Heart right ventricle (tissue), 16 donors: ENCODE results near the gene SSC5D. TPM values are rescaled to one million over a fixed set of nuclear protein-coding genes. Genes with fewer than 3 reads are reported as not detected.

Experiments
- ATAC-seq, 8 donors: fragments of 200-7000 bp; cut with Tn5 transposase; one replicate each; pipeline ENCODE4 v1.9.1; 2020; ENCODE audit warnings: mild to moderate bottlenecking in 8 of 8, moderate library complexity in 8 of 8, moderate number of reproducible peaks in 1 of 8
- DNase-seq, 2 donors: peaks; one replicate each; pipeline ENCODE4 v3.0.0-alpha.2; 2020
- H3K27ac ChIP-seq, 10 donors: fragments of 200-600 bp; sonication (generic) in 2 of 10; one replicate each; pipeline versions ENCODE4 v1.5.0 to v1.8.0; 2020 to 2022; ENCODE audit warnings: mild to moderate bottlenecking in 3 of 10
- H3K27me3 ChIP-seq, 7 donors: fragments of 200-600 bp; one replicate each; pipeline ENCODE4 v1.8.0; 2021 to 2022; ENCODE audit warnings: mild to moderate bottlenecking in 2 of 7
- H3K36me3 ChIP-seq, 9 donors: fragments of 200-600 bp; sonication (generic) in 1 of 9; one replicate each; pipeline versions ENCODE4 v1.5.0 to v1.8.0; 2020 to 2022; ENCODE audit warnings: mild to moderate bottlenecking in 2 of 9
- H3K4me1 ChIP-seq, 9 donors: fragments of 200-600 bp; sonication (generic) in 1 of 9; one replicate each; pipeline versions ENCODE4 v1.5.0 to v1.8.0; 2020 to 2022; ENCODE audit warnings: mild to moderate bottlenecking in 4 of 9
- H3K4me3 ChIP-seq, 10 donors: fragments of 200-600 bp; sonication (generic) in 2 of 10; one replicate each; pipeline versions ENCODE4 v1.5.0 to v1.8.0; 2020 to 2022; ENCODE audit warnings: mild to moderate bottlenecking in 7 of 10, moderate library complexity in 2 of 10
- H3K9me3 ChIP-seq, 11 donors: fragments of 200-600 bp in 10 of 11; sonication (generic) in 2 of 11; one replicate each; pipeline versions ENCODE4 v1.5.0 to v1.8.0; 2013 to 2022; ENCODE audit warnings: mild to moderate bottlenecking in 2 of 11, control low read depth in 1 of 11, moderate library complexity in 1 of 11
- CTCF ChIP-seq, 9 donors: fragments of 200-600 bp; sonication (generic) in 2 of 9; IDR thresholded peaks; one replicate each; pipeline versions ENCODE4 v1.5.0 to v1.8.0; 2021 to 2022; ENCODE audit warnings: antibody characterized with exemption in 9 of 9, mild to moderate bottlenecking in 5 of 9, moderate library complexity in 1 of 9
- WGBS, 2 donors: extraction: QIAGEN DNeasy Blood & Tissue Kit; methylation state at CpG; one replicate each; pipeline ENCODE4 v1.1.7; 2013; ENCODE audit warnings: inconsistent platforms in 1 of 2; 5-methylcytosine and 5-hydroxymethylcytosine counted together
- intact Hi-C, 10 donors: fragments of 100-400 bp; cut with DNase I; formaldehyde crosslinking; loops; one replicate each; pipeline versions ENCODE4 v1.11.1 to v1.14.2; 2022
- polyA plus RNA-seq, 2 donors: library from polyadenylated mRNA; stranded (reverse); fragments of 200-250 nt; gene quantifications; one replicate each; pipeline ENCODE4 v1.2.3, GENCODE V29; 2013
- total RNA-seq, 10 donors: library from RNA; stranded (reverse); fragmentation: NEBNext Ultra II Directional in 3 of 10; extraction: Animal tissue kit (Norgen Biotek cat#: 25700) in 3 of 10; gene quantifications; one replicate each; pipeline versions ENCODE4 v1.2.1 to v1.2.4, GENCODE V29; 2021 to 2023
- donor health status: Arrhythmogenic right ventricular cardiomyopathy.
- donor health status: ischemic (EF 13 %, LVEDD 7.1; RV severe dilation, severe dysfunction).
- donor health status: healthy with polysubstance abuse.
- donor health status: DM: no; HTN: yes; CAD: no.
- donor health status: DM: no; HTN: no; CAD: no.
- donor health status: ischemic (EF 25% LVEDD 6.9; RV normal size, moderate dysfunction).
- donor health status: ischemic (EF 25% LVEDD 5.7; RV mildly dilated, moderate dysfunction).
- donor health status: healthy.
- donor health status: DM: yes; HTN: yes; CAD: no.
- donor health status: Ischemic cardiomyopathy.
- donor health status: ischemic (EF 35%, LVEDD 5.7; RV mildly dilated, moderate dysfunction).
- donor health status: nonischemic (EF 11% LVEDD 7.7; RV severe dilation, severe dysfunction).
- donor health status: DM: yes; HTN: yes; CAD: no.
- donor health status: PGD.
- donor health status: ischemic (EF 29% LVEDD 5.4; RV normal size, mild dysfunction).
- donor health status: nonischemic (EF 23%, LVEDD 6.1; RV moderate dilation, normal function).

The SSC5D gene
- total and polyA plus RNA-seq, 12 donors: 0.72 to 6.5 (median 3.6) TPM

- Histone ChIP-seq H3K27me3 (no peaks in the 10 kb centered on the region), H3K4me1 (peaks cover 0 to 29% (median 17%) of the 10 kb centered on the region in 9 donors), H3K4me3 (peak within 1 kb of the TSS; percentile 48 to 86 (median 78)), H3K9me3 (no peaks in the 10 kb centered on the region), H3K27ac (peak within 1 kb of the TSS; percentile 72 to 95 (median 88)), H3K36me3 (peaks cover 0 to 1% (median 0%) of the 10 kb centered on the region in 9 donors)
- 1% methylated on average over 54 of the region's 54 CpGs for WGBS, 2 donors
- intact Hi-C loops: loop anchor here in 1 of 10 donors (5.0 kb wide), 1 partner anchor 74 kb away; the partner anchor contains the start of gene RPL28
- DNase-seq (peak; percentile 100), ATAC-seq (peak; percentile 94 to 97 (median 95))
- peak in 2 of 9 donors; percentile 9 to 11 for TF ChIP-seq CTCF (IDR thresholded peaks at IDR 0.05)
Observed at GRCh38 chr19:55461259-55461973, 26.8 kb upstream of the SSC5D start, which contains the start of gene ISOC2. Gene ISOC2 (minus strand): TSS chr19:55461642. CDS start chr19:55456486, 5,156 bp downstream.

GRCh38 chr19:55461974-55462626 lies 26.1 kb upstream of the SSC5D start:
- ATAC-seq (no peak), DNase-seq (no peak)
- no peak for TF ChIP-seq CTCF (IDR thresholded peaks at IDR 0.05)
- Histone ChIP-seq H3K36me3 (no peaks in the 10 kb centered on the region), H3K27ac (peak overlapping the region in 9 of 10 donors; percentile 58 to 95 (median 76)), H3K27me3 (no peaks in the 10 kb centered on the region), H3K4me3 (peak overlapping the region; percentile 41 to 86 (median 74)), H3K4me1 (peaks cover 0 to 30% (median 17%) of the 10 kb centered on the region in 9 donors), H3K9me3 (no peaks in the 10 kb centered on the region)
- WGBS, 2 donors: 11 to 12% methylated on average over 24 to 27 of the region's 27 CpGs
- intact Hi-C loops: loop anchor here in 1 of 10 donors (5.0 kb wide), 1 partner anchor 75 kb away; the partner anchor contains the start of gene RPL28

- Histone ChIP-seq H3K4me1 (peaks cover 0 to 36% (median 21%) of the 10 kb centered on the region in 9 donors), H3K27me3 (no peaks in the 10 kb centered on the region), H3K9me3 (no peaks in the 10 kb centered on the region), H3K4me3 (peak overlapping the region in 1 of 10 donors; percentile 86), H3K27ac (no peak overlapping the region), H3K36me3 (no peaks in the 10 kb centered on the region)
- intact Hi-C loops: loop anchor here in 1 of 10 donors (5.0 kb wide), 1 partner anchor 75 kb away; the partner anchor contains the start of gene RPL28
- ATAC-seq (no peak), DNase-seq (no peak)
- 81 to 86% methylated on average over 11 of the region's 11 CpGs for WGBS, 2 donors
- TF ChIP-seq CTCF (IDR thresholded peaks at IDR 0.05): no peak
Observed at GRCh38 chr19:55462722-55463121, 25.5 kb upstream of the SSC5D start.

- no peak for TF ChIP-seq CTCF (IDR thresholded peaks at IDR 0.05)
- H3K27ac ChIP-seq: no peak overlapping the region
- ATAC-seq (no peak), DNase-seq (peak in 1 of 2 donors; percentile 15)
- no peak overlapping the region for H3K4me3 ChIP-seq
- H3K9me3 ChIP-seq: no peaks in the 10 kb centered on the region
- intact Hi-C loops: loop anchor here in 1 of 10 donors (5.0 kb wide), 1 partner anchor 76 kb away; the partner anchor contains the start of gene RPL28
- H3K27me3 ChIP-seq: no peaks in the 10 kb centered on the region
- H3K36me3 ChIP-seq: no peaks in the 10 kb centered on the region
- H3K4me1 ChIP-seq: peaks cover 0 to 39% (median 25%) of the 10 kb centered on the region in 9 donors
- 72 to 73% methylated on average over 15 of the region's 15 CpGs for WGBS, 2 donors
Observed at GRCh38 chr19:55463583-55464031, 24.6 kb upstream of the SSC5D start.
